DND-41 (cell line): Measurements from ENCODE around the gene SCT.

Experiments used
- CTCF ChIP-seq: IDR thresholded peaks from 2 replicates; pipeline ENCODE4 v1.5.1; 2012; ENCODE audit warnings: borderline replicate concordance, low read length, moderate library complexity, mild to moderate bottlenecking; ENCODE audit not compliant: poor library complexity, severe bottlenecking; ENCODE audit errors: extremely low read depth
- EZH2 ChIP-seq: IDR thresholded peaks from 3 replicates; pipeline ENCODE4 v1.6.1; 2012; ENCODE audit warnings: borderline replicate concordance, low read depth, mild to moderate bottlenecking, moderate library complexity, low read length, inconsistent platforms; ENCODE audit not compliant: severe bottlenecking

- no peak for TF ChIP-seq CTCF
- TF ChIP-seq EZH2: no peak
Observed at GRCh38 chr11:665704-666281, 38.8 kb upstream of the SCT start.
